HepG2 (cell line): Measurements from ENCODE around the gene GALNT11. TPM values are rescaled to one million over a fixed set of nuclear protein-coding genes. Genes with fewer than 3 reads are reported as not detected.

Source experiments
- ATAC-seq: fragments of 200-7000 bp; cut with Tn5 transposase; 3 replicates; pipeline ENCODE4 v1.9.1; 2020; ENCODE audit warnings: mild to moderate bottlenecking, moderate library complexity
- BruUV-seq: library from RNA; stranded (reverse); fragments of 400-500 nt; replicated peaks from 2 replicates; lab custom pipeline; 2021; lab: Mats Ljungman, UMichigan
- CTCF ChIA-PET: fragments of 300-600 bp; formaldehyde crosslinking; extraction: SDS; loops from one replicate; lab custom pipeline; 2021; ENCODE audit warnings: low total read pairs, inconsistent platforms, low intra/inter-chr PET ratio; lab: Yijun Ruan, JAX
- POLR2A ChIA-PET: fragments of 350-600 bp; sonication (Branson Sonifier 250); formaldehyde crosslinking; loops from one replicate; lab custom pipeline; 2020; ENCODE audit warnings: antibody characterized with exemption, inconsistent platforms; lab: Yijun Ruan, JAX
- DNase-seq: peaks from one replicate; pipeline ENCODE4 v3.0.0-alpha.2; 2015; ENCODE audit warnings: low spot score
- FAIRE-seq: peaks from 3 replicates; lab custom pipeline; 2011; peaks lifted over from hg19 to GRCh38; lab: Jason Lieb, UNC
- H2AFZ ChIP-seq: one replicate; pipeline ENCODE4 v1.6.1; 2011; ENCODE audit warnings: low read length, inconsistent platforms
- H3K27ac ChIP-seq: fragments of 300-600 bp; 3 replicates; pipeline ENCODE4 v1.8.0; 2011; ENCODE audit warnings: mixed run types, mild to moderate bottlenecking, mixed read lengths, low read length, inconsistent platforms; ENCODE audit not compliant: insufficient read depth; ENCODE audit errors: extremely low read length
- H3K27me3 ChIP-seq, 2 experiments: fragments of 200-600 bp in 1 of 2; 2 replicates in 1 of 2; 3 replicates in 1 of 2; pipeline versions ENCODE4 v1.6.0 to v1.8.0; 2011; ENCODE audit warnings: low read length in 2 of 2, mild to moderate bottlenecking in 2 of 2, moderate library complexity in 2 of 2, inconsistent platforms in 1 of 2; ENCODE audit not compliant: insufficient read depth in 2 of 2, control insufficient read depth in 1 of 2
- H3K36me3 ChIP-seq, 2 experiments: fragments of 200-600 bp in 1 of 2; replicated peaks in 1 of 2; 2 replicates in 1 of 2; 3 replicates in 1 of 2; pipeline versions ENCODE4 v1.5.1 to v1.8.0; 2011; ENCODE audit warnings: low read length in 2 of 2, inconsistent platforms in 1 of 2; ENCODE audit not compliant: insufficient read depth in 2 of 2, control insufficient read depth in 1 of 2
- H3K4me1 ChIP-seq: 2 replicates; pipeline ENCODE4 v1.5.1; 2012; ENCODE audit warnings: low read length, inconsistent platforms; ENCODE audit not compliant: insufficient read depth
- H3K4me2 ChIP-seq: 2 replicates; pipeline ENCODE4 v1.6.0; 2011; ENCODE audit warnings: low read depth, low read length, inconsistent platforms
- H3K4me3 ChIP-seq, 3 experiments: fragments of 200-600 bp in 1 of 3; sonication (generic), shearing (Covaris generic) in 1 of 3; replicated peaks in 1 of 3; 2 replicates each; pipeline ENCODE4 v1.5.1; 2011 to 2016; ENCODE audit warnings: low read length in 3 of 3, inconsistent platforms in 2 of 3, low read depth in 2 of 3, mild to moderate bottlenecking in 2 of 3, control low read depth in 1 of 3, mixed read lengths in 1 of 3; ENCODE audit not compliant: insufficient read depth in 1 of 3
- H3K79me2 ChIP-seq: one replicate; pipeline ENCODE4 v1.6.1; 2011; ENCODE audit warnings: low read length, inconsistent platforms; ENCODE audit not compliant: insufficient read depth
- H3K9ac ChIP-seq: 2 replicates; pipeline ENCODE4 v1.6.0; 2011; ENCODE audit warnings: mild to moderate bottlenecking, low read depth, low read length, inconsistent platforms; ENCODE audit not compliant: insufficient read depth
- H3K9me3 ChIP-seq: 2 replicates; pipeline ENCODE4 v1.5.1; 2012; ENCODE audit warnings: mild to moderate bottlenecking, low read length
- H4K20me1 ChIP-seq: 2 replicates; pipeline ENCODE4 v1.6.0; 2011; ENCODE audit warnings: inconsistent platforms, mild to moderate bottlenecking, low read length, moderate library complexity; ENCODE audit not compliant: insufficient read depth
- ARID2 ChIP-seq: sonication (generic); formaldehyde crosslinking; IDR thresholded peaks from 2 replicates; pipeline ENCODE4 v1.8.1; 2022; ENCODE audit warnings: mild to moderate bottlenecking, missing genetic modification reagents, borderline replicate concordance
- BRD4 ChIP-seq: sonication (generic); formaldehyde crosslinking; IDR thresholded peaks from 2 replicates; pipeline ENCODE4 v1.4.0; 2020; ENCODE audit warnings: missing genetic modification reagents
- GABPA ChIP-seq, 2 experiments: IDR thresholded peaks; 2 replicates each; pipeline ENCODE4 v1.6.1; 2011 to 2016; ENCODE audit warnings: low read depth in 2 of 2, low read length in 1 of 2, missing biosample characterization in 1 of 2, missing genetic modification characterization in 1 of 2
- HMGXB4 ChIP-seq, 2 experiments: sonication (generic) in 1 of 2; formaldehyde crosslinking in 1 of 2; IDR thresholded peaks; 2 replicates each; pipeline versions ENCODE4 v1.4.0 to v1.6.1; 2018 to 2020; ENCODE audit warnings: missing genetic modification reagents in 2 of 2, borderline replicate concordance in 1 of 2, low read depth in 1 of 2, mild to moderate bottlenecking in 1 of 2, missing biosample characterization in 1 of 2
- KAT7 ChIP-seq: IDR thresholded peaks from 2 replicates; pipeline ENCODE4 v1.6.1; 2018; ENCODE audit warnings: borderline replicate concordance, missing compliant biosample characterization
- TOPORS ChIP-seq: sonication (generic); formaldehyde crosslinking; IDR thresholded peaks from 2 replicates; pipeline ENCODE4 v1.8.0; 2023; ENCODE audit warnings: mild to moderate bottlenecking, missing genetic modification reagents
- ZNF225 ChIP-seq: sonication (generic); formaldehyde crosslinking; IDR thresholded peaks from 2 replicates; pipeline ENCODE4 v1.4.0; 2020; ENCODE audit warnings: mild to moderate bottlenecking, missing genetic modification reagents
- ZNF343 ChIP-seq: sonication (generic); formaldehyde crosslinking; IDR thresholded peaks from 2 replicates; pipeline ENCODE4 v1.4.0; 2020; ENCODE audit warnings: mild to moderate bottlenecking, missing genetic modification reagents
- WGBS: methylation state at CpG from one replicate; pipeline ENCODE4 v1.1.6; 2017; ENCODE audit warnings: low lambda C conversion rate; 5-methylcytosine and 5-hydroxymethylcytosine counted together
- in situ Hi-C: cut with HindIII; loops from 2 replicates; pipeline ENCODE4 v1.10.0; 2017; ENCODE audit warnings: low pct_unique_long_range_greater_than_20kb; ENCODE audit not compliant: extremely low pct_ligation_motif_present
- intact Hi-C: fragments of 100-400 bp; cut with micrococcal nuclease; formaldehyde crosslinking; loops from one replicate; pipeline ENCODE4 v1.10.0; 2022; ENCODE audit not compliant: unreplicated experiment
- polyA plus RNA-seq, 8 experiments: library from polyadenylated mRNA; depleted of rRNA in 3 of 8; stranded (reverse) in 7 of 8; unstranded in 1 of 8; fragments of >200 nt; fragmentation: Illumina TruSeq in 4 of 8; extraction: Trizol in 4 of 8; gene quantifications; 2 replicates each; pipeline versions ENCODE4 v1.2.1 to v1.2.3, GENCODE V29; 2011 to 2016; ENCODE audit warnings: low read depth in 4 of 8, missing spikeins in 1 of 8, mixed read lengths in 1 of 8; ENCODE audit not compliant: insufficient read depth in 1 of 8
- total RNA-seq, 5 experiments: library from RNA; depleted of rRNA; stranded (reverse); fragments of >200 nt; fragmentation: Illumina TruSeq; extraction: Trizol; gene quantifications; 2 replicates each; pipeline ENCODE4 v1.2.3, GENCODE V29; 2016; ENCODE audit warnings: low read depth in 1 of 5

The GALNT11 gene
- total and polyA plus RNA-seq, 2 of the 13 experiments (the other 11 are each of a cell fraction or from before 2014, with no cell fraction given) = 9.3 to 16.3 TPM

- H4K20me1 ChIP-seq = no peaks in the 10 kb centered on the region
- no peak overlapping the region for H3K4me2 ChIP-seq
- no peak overlapping the region for H3K27ac ChIP-seq
- WGBS = 96% methylated on average over 6 of the region's 6 CpGs
- no peak overlapping the region for H2AFZ ChIP-seq
- no peaks in the 10 kb centered on the region for H3K27me3 ChIP-seq
- H3K9me3 ChIP-seq = no peaks in the 10 kb centered on the region
- no TSS peak for BruUV-seq
- H3K4me3 ChIP-seq = no peak overlapping the region
- H3K4me1 ChIP-seq = no peaks in the 10 kb centered on the region
- H3K9ac ChIP-seq = no peak overlapping the region
- H3K79me2 ChIP-seq = no peaks in the 10 kb centered on the region
- FAIRE-seq (no peak), DNase-seq (no peak)
- in situ Hi-C loops = no loop called here
- TF ChIP-seq ARID2 (CRISPR knock-in tag) (no peak), ZNF343 (no peak), KAT7 (CRISPR knock-in tag) (no peak), ZNF225 (CRISPR knock-in tag) (no peak), HMGXB4 (CRISPR knock-in tag; IDR thresholded peaks at IDR 0.05; ENCODE audit: borderline replicate concordance in 1 of 2, low read depth in 1 of 2) (no peak), TOPORS (no peak), BRD4 (CRISPR knock-in tag) (no peak), GABPA (IDR thresholded peaks at IDR 0.05; ENCODE audit: low read depth, low read length) (no peak), GABPA (CRISPR knock-in tag; IDR thresholded peaks at IDR 0.05; ENCODE audit: low read depth) (no peak)
- TF ChIP-seq, all 625 proteins: peak for 0
- POLR2A ChIA-PET = no interaction called here
- no peak for ATAC-seq
- peaks cover 22 to 50% of the 10 kb centered on the region in 2 experiments for H3K36me3 ChIP-seq
- intact Hi-C loops = no loop called here
- CTCF ChIA-PET = no interaction called here
Observed at GRCh38 chr7:152120210-152120609, 94.7 kb downstream of the GALNT11 start.
